ENCODE measurements around the gene PIGS. TPM values are rescaled to one million over a fixed set of nuclear protein-coding genes. Genes with fewer than 3 reads are reported as not detected.

PIGS gene
- total and polyA plus RNA-seq, 2 experiments from 2014 or later: 107 to 122 TPM

DNA sequence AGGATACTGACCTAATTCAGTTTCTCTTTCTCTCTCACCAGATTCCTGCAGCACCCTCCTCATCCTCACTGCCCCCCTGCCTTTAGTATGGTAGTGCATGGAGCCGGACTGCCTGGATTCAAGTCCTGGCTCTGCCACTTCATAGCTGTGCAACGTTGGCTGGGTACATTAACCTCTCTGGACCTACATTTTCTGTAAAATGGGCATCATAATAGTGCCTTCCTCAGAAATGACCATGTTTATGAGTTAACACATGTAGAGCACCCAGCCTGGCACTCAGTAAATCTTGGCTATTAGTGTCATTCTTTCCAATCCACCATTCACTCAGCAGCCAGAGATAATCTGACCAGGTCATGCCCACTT, 26.2 kb downstream of the PIGS start:
- no peak overlapping the region for H3K27ac ChIP-seq
- no peak overlapping the region for H3K4me3 ChIP-seq
- H3K9me3 ChIP-seq (ENCODE audit: low read depth): no peaks in the 10 kb centered on the region
- no peaks in the 10 kb centered on the region for H3K4me1 ChIP-seq (ENCODE audit: low read depth)
- no peaks in the 10 kb centered on the region for H3K27me3 ChIP-seq
- peaks cover 9% of the 10 kb centered on the region for H3K36me3 ChIP-seq
- TF ChIP-seq, protein P1, sequence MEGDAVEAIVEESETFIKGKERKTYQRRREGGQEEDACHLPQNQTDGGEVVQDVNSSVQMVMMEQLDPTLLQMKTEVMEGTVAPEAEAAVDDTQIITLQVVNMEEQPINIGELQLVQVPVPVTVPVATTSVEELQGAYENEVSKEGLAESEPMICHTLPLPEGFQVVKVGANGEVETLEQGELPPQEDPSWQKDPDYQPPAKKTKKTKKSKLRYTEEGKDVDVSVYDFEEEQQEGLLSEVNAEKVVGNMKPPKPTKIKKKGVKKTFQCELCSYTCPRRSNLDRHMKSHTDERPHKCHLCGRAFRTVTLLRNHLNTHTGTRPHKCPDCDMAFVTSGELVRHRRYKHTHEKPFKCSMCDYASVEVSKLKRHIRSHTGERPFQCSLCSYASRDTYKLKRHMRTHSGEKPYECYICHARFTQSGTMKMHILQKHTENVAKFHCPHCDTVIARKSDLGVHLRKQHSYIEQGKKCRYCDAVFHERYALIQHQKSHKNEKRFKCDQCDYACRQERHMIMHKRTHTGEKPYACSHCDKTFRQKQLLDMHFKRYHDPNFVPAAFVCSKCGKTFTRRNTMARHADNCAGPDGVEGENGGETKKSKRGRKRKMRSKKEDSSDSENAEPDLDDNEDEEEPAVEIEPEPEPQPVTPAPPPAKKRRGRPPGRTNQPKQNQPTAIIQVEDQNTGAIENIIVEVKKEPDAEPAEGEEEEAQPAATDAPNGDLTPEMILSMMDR (IDR thresholded peaks at IDR 0.05; ENCODE audit: low read depth, low read length): no peak
- no peak for DNase-seq (ENCODE audit: low read depth in 1 of 2, low spot score in 1 of 2)

DNA sequence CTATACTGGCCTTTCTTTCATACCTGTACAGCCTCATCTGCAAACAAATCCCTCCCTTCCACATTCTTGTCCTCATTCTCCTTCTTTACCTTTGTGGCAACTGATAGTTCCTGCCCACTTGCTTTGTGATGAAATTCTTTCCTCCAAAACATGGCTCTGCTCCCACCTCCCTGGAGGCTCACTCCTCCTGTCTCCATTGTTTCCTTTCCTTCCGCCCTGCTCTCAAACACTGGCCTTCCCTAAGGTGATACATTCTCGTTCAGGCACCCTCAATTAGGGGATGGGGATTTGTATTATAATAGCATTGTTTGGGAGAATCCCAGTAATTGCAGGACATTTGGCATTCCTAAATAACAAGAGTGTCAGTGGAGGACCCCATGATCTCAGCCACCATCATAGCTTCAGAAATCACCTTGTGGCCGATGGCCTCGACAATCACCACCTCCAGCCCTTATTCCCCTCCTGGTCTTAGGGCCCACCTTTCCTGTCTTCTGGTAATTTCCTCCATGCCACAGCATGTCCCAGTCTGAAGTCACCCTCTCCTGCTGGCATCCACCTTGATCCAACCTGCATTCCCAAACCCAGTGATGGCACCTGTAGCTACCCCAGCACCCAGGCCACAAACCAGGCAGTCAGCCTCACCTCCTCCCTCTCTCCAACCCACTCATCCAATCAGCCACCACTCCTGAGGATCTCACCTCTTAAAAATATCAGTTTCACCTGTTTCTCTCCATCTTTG, 26.8 kb downstream of the PIGS start:
- H3K36me3 ChIP-seq: peaks cover 9% of the 10 kb centered on the region
- H3K4me1 ChIP-seq (ENCODE audit: low read depth): no peaks in the 10 kb centered on the region
- H3K9me3 ChIP-seq (ENCODE audit: low read depth): no peaks in the 10 kb centered on the region
- TF ChIP-seq, protein P1 (IDR thresholded peaks at IDR 0.05; ENCODE audit: low read depth, low read length): no peak
- no peaks in the 10 kb centered on the region for H3K27me3 ChIP-seq
- no peak overlapping the region for H3K4me3 ChIP-seq
- H3K27ac ChIP-seq: no peak overlapping the region
- no peak for DNase-seq (ENCODE audit: low read depth in 1 of 2, low spot score in 1 of 2)

DNA sequence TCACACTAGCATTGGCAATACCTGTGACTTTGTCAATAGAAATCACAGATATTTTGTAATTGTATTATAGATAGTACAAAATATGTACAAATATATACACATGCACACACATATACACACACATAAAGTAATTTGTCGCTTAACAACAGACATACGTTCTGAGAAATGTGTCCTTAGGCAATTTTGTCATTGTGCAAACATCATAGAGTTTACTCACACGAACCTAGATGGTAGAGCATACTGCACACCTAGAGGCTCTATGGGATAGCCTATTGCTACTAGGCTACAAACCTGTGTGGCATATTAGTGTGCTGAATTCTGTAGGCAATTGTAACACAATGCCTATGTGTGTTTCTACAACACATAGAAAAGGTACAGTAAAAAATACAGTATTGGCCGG, 29.9 kb downstream of the PIGS start:
- TF ChIP-seq, protein P1 (IDR thresholded peaks at IDR 0.05; ENCODE audit: low read depth, low read length): no peak
- H3K36me3 ChIP-seq: peaks cover 2% of the 10 kb centered on the region
- H3K4me1 ChIP-seq (ENCODE audit: low read depth): no peaks in the 10 kb centered on the region
- no peak overlapping the region for H3K4me3 ChIP-seq
- no peak for DNase-seq (ENCODE audit: low read depth in 1 of 2, low spot score in 1 of 2)
- H3K27me3 ChIP-seq: no peaks in the 10 kb centered on the region
- H3K27ac ChIP-seq: no peak overlapping the region
- H3K9me3 ChIP-seq (ENCODE audit: low read depth): no peaks in the 10 kb centered on the region

DNA sequence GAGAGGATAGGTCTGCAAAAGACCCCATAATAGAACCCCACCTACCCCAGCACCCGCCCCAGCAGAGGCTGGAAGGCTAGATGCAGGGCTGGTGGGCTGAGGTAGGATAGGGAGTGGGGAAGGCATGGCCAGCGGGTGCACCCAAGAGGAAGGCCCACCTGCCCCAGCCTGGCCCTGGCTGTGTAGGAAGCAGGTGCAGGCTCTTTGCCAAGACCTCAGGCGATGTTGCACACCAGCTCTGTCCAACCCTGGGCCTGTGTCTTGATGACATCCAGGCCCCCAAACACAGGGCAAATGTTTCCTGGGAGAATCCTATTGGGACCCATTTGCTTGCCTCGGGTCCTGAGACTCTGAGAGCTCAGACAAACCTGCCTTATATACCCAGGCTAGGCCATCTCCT, 31.1 kb downstream of the PIGS start:
- TF ChIP-seq, protein P1 (IDR thresholded peaks at IDR 0.05; ENCODE audit: low read depth, low read length): no peak
- no peak overlapping the region for H3K4me3 ChIP-seq
- no peaks in the 10 kb centered on the region for H3K4me1 ChIP-seq (ENCODE audit: low read depth)
- no peaks in the 10 kb centered on the region for H3K36me3 ChIP-seq
- no peaks in the 10 kb centered on the region for H3K9me3 ChIP-seq (ENCODE audit: low read depth)
- H3K27me3 ChIP-seq: no peaks in the 10 kb centered on the region
- no peak overlapping the region for H3K27ac ChIP-seq
- no peak for DNase-seq (ENCODE audit: low read depth in 1 of 2, low spot score in 1 of 2)

DNA sequence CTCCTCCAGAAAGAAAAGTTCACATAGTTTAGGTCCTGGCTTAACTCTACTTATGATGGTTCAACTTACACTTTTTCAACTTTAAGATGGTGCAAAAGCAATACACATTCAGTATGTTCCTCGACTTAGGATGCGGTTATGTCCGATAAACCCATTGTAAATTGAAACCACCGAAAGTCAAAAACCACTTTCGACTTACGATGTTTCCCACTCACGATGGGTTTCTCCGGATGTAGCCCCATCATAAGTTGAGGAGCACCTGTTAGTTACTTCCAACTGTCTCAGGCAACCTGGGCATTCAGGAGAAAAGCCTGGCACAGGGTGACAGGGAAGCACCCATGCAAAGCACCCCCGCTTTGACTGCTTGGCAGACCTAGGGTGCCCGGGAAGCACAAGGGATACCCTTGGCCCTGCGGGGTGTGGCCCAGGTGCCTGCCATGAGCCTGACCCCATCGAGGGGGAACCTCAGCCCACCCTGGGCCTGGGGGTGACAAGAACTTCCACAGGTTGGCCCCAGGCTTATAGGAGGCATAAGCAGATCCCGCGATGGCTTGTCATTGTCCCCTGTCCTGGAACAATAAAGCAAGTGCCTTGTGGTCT, 32.9 kb downstream of the PIGS start:
- no peaks in the 10 kb centered on the region for H3K36me3 ChIP-seq

More for the DNA sequence above, 32.9 kb downstream of the PIGS start:
- DNase-seq (ENCODE audit: low read depth in 1 of 2, low spot score in 1 of 2): no peak
- Histone ChIP-seq H3K27me3 (no peaks in the 10 kb centered on the region), H3K4me1 (ENCODE audit: low read depth) (no peaks in the 10 kb centered on the region), H3K4me3 (no peak overlapping the region), H3K9me3 (ENCODE audit: low read depth) (no peaks in the 10 kb centered on the region), H3K27ac (no peak overlapping the region)
- TF ChIP-seq, protein P1 (IDR thresholded peaks at IDR 0.05; ENCODE audit: low read depth, low read length): no peak
